Glutamatergic neuron (in vitro differentiated cells): ENCODE data around the gene CCDC91. TPM values are rescaled to one million over a fixed set of nuclear protein-coding genes. Genes with fewer than 3 reads are reported as not detected.

Experiments used
- DNase-seq: peaks from one replicate; pipeline ENCODE4 v3.0.0; 2022
- H3K27ac Mint-ChIP-seq: one replicate; pipeline ENCODE4 v1.8.0; 2020; ENCODE audit warnings: mild to moderate bottlenecking, mixed read lengths, inconsistent platforms; ENCODE audit not compliant: unreplicated experiment
- H3K27me3 Mint-ChIP-seq: one replicate; pipeline ENCODE4 v1.8.0; 2020; ENCODE audit warnings: mild to moderate bottlenecking, moderate library complexity, mixed read lengths, inconsistent platforms; ENCODE audit not compliant: unreplicated experiment
- H3K36me3 Mint-ChIP-seq: one replicate; pipeline ENCODE4 v1.8.0; 2020; ENCODE audit warnings: mild to moderate bottlenecking, mixed read lengths, inconsistent platforms; ENCODE audit not compliant: unreplicated experiment
- H3K4me1 Mint-ChIP-seq: one replicate; pipeline ENCODE4 v1.8.0; 2020; ENCODE audit warnings: mild to moderate bottlenecking, low read depth, mixed read lengths, inconsistent platforms; ENCODE audit not compliant: unreplicated experiment
- H3K4me3 Mint-ChIP-seq: one replicate; pipeline ENCODE4 v1.8.0; 2020; ENCODE audit warnings: mild to moderate bottlenecking, mixed read lengths, inconsistent platforms; ENCODE audit not compliant: unreplicated experiment
- H3K9me3 Mint-ChIP-seq: one replicate; pipeline ENCODE4 v1.8.0; 2020; ENCODE audit warnings: mild to moderate bottlenecking, moderate library complexity, mixed read lengths, inconsistent platforms; ENCODE audit not compliant: unreplicated experiment
- CTCF ChIP-seq: fragments of 200-600 bp; sonication (generic); IDR thresholded peaks from one replicate; pipeline ENCODE4 v1.5.0; 2021; ENCODE audit not compliant: partially characterized antibody, unreplicated experiment
- total RNA-seq: library from RNA; stranded (reverse); fragmentation: NEBNext Ultra II Directional; extraction: Animal tissue kit (Norgen Biotek cat#: 25700); gene quantifications from one replicate; pipeline ENCODE4 v1.2.1, GENCODE V29; 2021; ENCODE audit not compliant: unreplicated experiment

Gene CCDC91
- total RNA-seq, 1 donor from 2014 or later, result 37.3 TPM

DNA sequence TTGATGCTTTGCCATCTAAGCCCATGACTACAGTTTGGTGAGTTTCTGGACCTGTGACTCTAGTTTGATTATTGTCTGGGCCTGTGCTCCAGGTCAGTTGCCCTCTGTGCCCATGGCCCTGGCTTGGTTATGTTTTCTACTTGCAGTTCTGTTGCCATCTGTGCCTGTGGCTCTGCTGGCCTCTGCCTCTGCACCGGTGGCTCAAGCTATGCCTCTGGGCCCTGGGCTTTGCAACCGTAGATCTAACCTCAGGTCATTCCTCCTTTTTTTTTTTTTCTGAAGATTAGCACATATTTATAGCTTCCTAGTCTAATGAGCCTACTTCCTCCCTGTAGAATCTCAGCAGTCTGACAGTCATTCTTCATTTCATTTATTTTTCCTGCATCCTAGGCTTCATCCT is 161.2 kb downstream of the CCDC91 start:
- H3K9me3 Mint-ChIP-seq, result peaks cover 4% of the 10 kb centered on the region
- H3K4me1 Mint-ChIP-seq, result peaks cover 1% of the 10 kb centered on the region
- H3K4me3 Mint-ChIP-seq, result no peak overlapping the region
- no peaks in the 10 kb centered on the region for H3K27me3 Mint-ChIP-seq
- peaks cover 15% of the 10 kb centered on the region for H3K36me3 Mint-ChIP-seq
- DNase-seq, result no peak
- no peak overlapping the region for H3K27ac Mint-ChIP-seq
- no peak for TF ChIP-seq CTCF

DNA sequence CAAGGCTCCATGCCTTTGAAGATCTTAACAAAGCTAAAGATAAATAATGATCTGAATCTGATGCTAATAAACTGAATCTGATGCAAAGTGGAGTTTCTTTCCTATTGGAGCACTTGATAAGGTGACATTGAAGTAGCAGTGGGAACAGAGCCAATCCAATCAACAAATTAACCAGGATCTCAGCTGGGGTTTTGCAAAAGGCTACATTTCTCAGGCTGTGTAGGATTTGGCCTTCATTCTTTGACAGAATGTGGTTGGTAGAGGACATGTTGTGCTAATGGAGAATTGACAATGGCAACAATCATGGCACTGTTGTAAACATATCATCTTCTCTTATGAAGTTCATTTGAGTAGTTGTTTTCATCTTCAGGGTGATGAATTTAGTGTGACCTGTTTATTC is 164.9 kb downstream of the CCDC91 start:
- Mint-ChIP-seq H3K4me3 (no peak overlapping the region), H3K36me3 (peaks cover 15% of the 10 kb centered on the region), H3K9me3 (peaks cover 4% of the 10 kb centered on the region), H3K4me1 (no peaks in the 10 kb centered on the region), H3K27ac (no peak overlapping the region), H3K27me3 (no peaks in the 10 kb centered on the region)
- no peak for TF ChIP-seq CTCF
- DNase-seq, result no peak

DNA sequence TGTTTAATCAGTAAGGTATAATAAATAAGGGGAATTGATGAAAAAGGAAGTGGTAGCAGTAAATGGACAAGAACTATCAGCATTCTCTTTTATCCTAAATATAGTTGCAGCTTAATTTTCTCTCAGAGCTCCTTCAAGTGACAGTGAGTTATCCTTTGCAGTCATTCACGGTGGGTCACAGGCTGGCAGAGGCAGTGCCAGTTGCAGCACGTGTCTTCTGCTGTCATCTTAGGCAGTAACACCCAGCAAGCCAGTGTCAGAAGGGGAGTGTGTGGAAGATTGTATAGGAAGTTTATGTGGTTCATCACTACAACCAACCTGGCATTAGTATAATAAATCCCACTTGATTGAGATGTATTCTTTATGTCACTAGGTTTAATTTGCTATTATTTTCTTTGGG is 170.0 kb downstream of the CCDC91 start:
- Mint-ChIP-seq H3K27ac (no peak overlapping the region), H3K9me3 (no peaks in the 10 kb centered on the region), H3K4me1 (peaks cover 2% of the 10 kb centered on the region), H3K4me3 (no peak overlapping the region), H3K36me3 (no peaks in the 10 kb centered on the region), H3K27me3 (no peaks in the 10 kb centered on the region)
- no peak for DNase-seq
- no peak for TF ChIP-seq CTCF

- Mint-ChIP-seq H3K27me3 (no peaks in the 10 kb centered on the region), H3K9me3 (peaks cover 12% of the 10 kb centered on the region), H3K36me3 (peaks cover 45% of the 10 kb centered on the region), H3K4me3 (no peak overlapping the region), H3K4me1 (no peaks in the 10 kb centered on the region), H3K27ac (no peak overlapping the region)
- no peak for DNase-seq
- no peak for TF ChIP-seq CTCF
These were observed 177.1 kb downstream of the CCDC91 start for GRCh38 chr12:28367326-28367725.

GRCh38 chr12:28367993-28368392 is 177.7 kb downstream of the CCDC91 start:
- DNase-seq, result no peak
- Mint-ChIP-seq H3K9me3 (peaks cover 12% of the 10 kb centered on the region), H3K4me1 (no peaks in the 10 kb centered on the region), H3K4me3 (no peak overlapping the region), H3K36me3 (peaks cover 46% of the 10 kb centered on the region), H3K27ac (no peak overlapping the region), H3K27me3 (no peaks in the 10 kb centered on the region)
- no peak for TF ChIP-seq CTCF
